Measurements from ENCODE around the gene AQP10. TPM values are rescaled to one million over a fixed set of nuclear protein-coding genes. Genes with fewer than 3 reads are reported as not detected.
A peak's percentile ranks its signal among the peaks of the same experiment; 100 is the strongest.
"Not testable (repeated sequence)": the region's sequence is repeated elsewhere in the genome, so short reads cannot be mapped to it uniquely, and the experiment has no call there.

AQP10 gene
- total and polyA plus RNA-seq, 7 experiments from 2014 or later, result 0.59 TPM; not detected in 6

GRCh38 chr1:154358519-154358918, 37.6 kb downstream of the AQP10 start:
- ATAC-seq (no peak), DNase-seq (no peak)
- Mint-ChIP-seq H3K4me1 (peaks cover 10 to 24% (median 18%) of the 10 kb centered on the region in 7 donors), H3K4me3 (no peak overlapping the region), H3K36me3 (peaks cover 0 to 4% (median 0%) of the 10 kb centered on the region in 5 donors), H3K27ac (no peak overlapping the region), H3K27me3 (peaks cover 0 to 6% (median 0%) of the 10 kb centered on the region in 5 donors), H3K9me3 (peaks cover 0 to 3% (median 0%) of the 10 kb centered on the region in 11 donors)
- no peak overlapping the region for H3K4me3 ChIP-seq (ENCODE audit: low read length)
- H3K4me1 ChIP-seq (ENCODE audit: control insufficient read depth in 2 of 2, insufficient read depth in 2 of 2, low read length in 2 of 2), result peaks cover 4 to 15% of the 10 kb centered on the region in 2 donors
- ChIA-PET CTCF (no interaction called here), POLR2A (no interaction called here)
- H3K27me3 ChIP-seq (ENCODE audit: control insufficient read depth in 2 of 2, insufficient read depth in 2 of 2, low read length in 2 of 2), result no peaks in the 10 kb centered on the region
- H3K36me3 ChIP-seq (ENCODE audit: control insufficient read depth in 2 of 3, insufficient read depth in 3 of 3, low read length in 3 of 3), result no peaks in the 10 kb centered on the region
- H3K27ac ChIP-seq (ENCODE audit: low read depth, low read length), result no peak overlapping the region
- no peaks in the 10 kb centered on the region for H3K9me3 ChIP-seq (ENCODE audit: control insufficient read depth in 2 of 3, low read length in 3 of 3)
- intact Hi-C loops (cut with micrococcal nuclease), result no loop called here

GRCh38 chr1:154360288-154360687, 39.4 kb downstream of the AQP10 start:
- Histone ChIP-seq H3K4me1 (ENCODE audit: control insufficient read depth in 2 of 2, insufficient read depth in 2 of 2, low read length in 2 of 2) (peaks cover 0 to 7% of the 10 kb centered on the region in 2 donors), H3K4me3 (ENCODE audit: low read length) (no peak overlapping the region), H3K36me3 (ENCODE audit: control insufficient read depth in 2 of 3, insufficient read depth in 3 of 3, low read length in 3 of 3) (no peaks in the 10 kb centered on the region), H3K9me3 (ENCODE audit: control insufficient read depth in 2 of 3, low read length in 3 of 3) (no peaks in the 10 kb centered on the region), H3K27me3 (ENCODE audit: control insufficient read depth in 2 of 2, insufficient read depth in 2 of 2, low read length in 2 of 2) (no peaks in the 10 kb centered on the region), H3K27ac (ENCODE audit: low read depth, low read length) (no peak overlapping the region)
- no peak overlapping the region for H3K4me3 Mint-ChIP-seq
- intact Hi-C loops (cut with micrococcal nuclease), result no loop called here
- no peak for DNase-seq
- H3K9me3 Mint-ChIP-seq, result peaks cover 0 to 2% (median 0%) of the 10 kb centered on the region in 11 donors
- peaks cover 0 to 6% (median 0%) of the 10 kb centered on the region in 5 donors for H3K27me3 Mint-ChIP-seq
- H3K36me3 Mint-ChIP-seq, result peaks cover 0 to 3% (median 0%) of the 10 kb centered on the region in 5 donors
- peaks cover 0 to 11% (median 6%) of the 10 kb centered on the region in 7 donors for H3K4me1 Mint-ChIP-seq
- CTCF ChIA-PET, result interaction anchor here (1.7 kb wide), 1 partner anchor 8 kb away, joined by 4 read pairs; no protein-coding TSS in a partner anchor
- no peak for ATAC-seq
- no peak overlapping the region for H3K27ac Mint-ChIP-seq
- POLR2A ChIA-PET, result interaction anchor here (0.5 to 2.0 kb wide), 4 partner anchors 12 to 105 kb away, joined by 3 to 10 read pairs (median 3); no protein-coding TSS in a partner anchor

GRCh38 chr1:154360881-154361280, 40.0 kb downstream of the AQP10 start:
- H3K36me3 Mint-ChIP-seq; H3K27me3 ChIP-seq (ENCODE audit: control insufficient read depth in 2 of 2, insufficient read depth in 2 of 2, low read length in 2 of 2); H3K27ac ChIP-seq (ENCODE audit: low read depth, low read length); H3K9me3 Mint-ChIP-seq; ATAC-seq; H3K4me3 Mint-ChIP-seq; H3K4me1 Mint-ChIP-seq; H3K27me3 Mint-ChIP-seq; H3K36me3 ChIP-seq (ENCODE audit: control insufficient read depth in 2 of 3, insufficient read depth in 3 of 3, low read length in 3 of 3); H3K4me3 ChIP-seq (ENCODE audit: low read length); H3K4me1 ChIP-seq (ENCODE audit: control insufficient read depth in 2 of 2, insufficient read depth in 2 of 2, low read length in 2 of 2); H3K27ac Mint-ChIP-seq; DNase-seq; H3K9me3 ChIP-seq (ENCODE audit: control insufficient read depth in 2 of 3, low read length in 3 of 3); intact Hi-C loops (cut with micrococcal nuclease): not testable (repeated sequence)
- CTCF ChIA-PET, result interaction anchor here (0.7 to 1.7 kb wide), 4 partner anchors 9 to 31 kb away, joined by 3 to 4 read pairs (median 4); no protein-coding TSS in a partner anchor
- POLR2A ChIA-PET, result interaction anchor here (0.7 to 2.0 kb wide), 4 partner anchors 8 to 104 kb away, joined by 3 to 10 read pairs (median 4); no protein-coding TSS in a partner anchor

- ChIA-PET POLR2A (interaction anchor here (0.7 to 2.0 kb wide), 3 partner anchors 9 to 104 kb away, joined by 3 to 10 read pairs (median 4); no protein-coding TSS in a partner anchor), CTCF (interaction anchor here (0.7 to 1.7 kb wide), 5 partner anchors 9 to 103 kb away, joined by 3 to 4 read pairs (median 3); no protein-coding TSS in a partner anchor)
- H3K4me3 Mint-ChIP-seq, result no peak overlapping the region
- no peak overlapping the region for H3K4me3 ChIP-seq (ENCODE audit: low read length)
- H3K27me3 Mint-ChIP-seq, result peaks cover 0 to 10% (median 0%) of the 10 kb centered on the region in 5 donors
- H3K36me3 ChIP-seq (ENCODE audit: control insufficient read depth in 2 of 3, insufficient read depth in 3 of 3, low read length in 3 of 3), result no peaks in the 10 kb centered on the region
- peaks cover 0 to 5% of the 10 kb centered on the region in 2 donors for H3K4me1 ChIP-seq (ENCODE audit: control insufficient read depth in 2 of 2, insufficient read depth in 2 of 2, low read length in 2 of 2)
- intact Hi-C loops (cut with micrococcal nuclease), result no loop called here
- H3K27ac Mint-ChIP-seq, result no peak overlapping the region
- DNase-seq, result no peak
- no peaks in the 10 kb centered on the region for H3K9me3 ChIP-seq (ENCODE audit: control insufficient read depth in 2 of 3, low read length in 3 of 3)
- H3K9me3 Mint-ChIP-seq, result peaks cover 0 to 2% (median 0%) of the 10 kb centered on the region in 11 donors
- no peak for ATAC-seq
- peaks cover 2 to 5% (median 5%) of the 10 kb centered on the region in 7 donors for H3K4me1 Mint-ChIP-seq
- H3K27me3 ChIP-seq (ENCODE audit: control insufficient read depth in 2 of 2, insufficient read depth in 2 of 2, low read length in 2 of 2), result no peaks in the 10 kb centered on the region
- no peak overlapping the region for H3K27ac ChIP-seq (ENCODE audit: low read depth, low read length)
- H3K36me3 Mint-ChIP-seq, result peaks cover 0 to 3% (median 0%) of the 10 kb centered on the region in 5 donors
Measured at GRCh38 chr1:154361357-154361756, 40.5 kb downstream of the AQP10 start.

GRCh38 chr1:154371436-154371835, 50.5 kb downstream of the AQP10 start:
- Histone ChIP-seq H3K36me3 (ENCODE audit: control insufficient read depth in 2 of 3, insufficient read depth in 3 of 3, low read length in 3 of 3) (no peaks in the 10 kb centered on the region), H3K9me3 (ENCODE audit: control insufficient read depth in 2 of 3, low read length in 3 of 3) (no peaks in the 10 kb centered on the region), H3K4me3 (ENCODE audit: low read length) (no peak overlapping the region), H3K27ac (ENCODE audit: low read depth, low read length) (no peak overlapping the region), H3K27me3 (ENCODE audit: control insufficient read depth in 2 of 2, insufficient read depth in 2 of 2, low read length in 2 of 2) (no peaks in the 10 kb centered on the region), H3K4me1 (ENCODE audit: control insufficient read depth in 2 of 2, insufficient read depth in 2 of 2, low read length in 2 of 2) (no peaks in the 10 kb centered on the region)
- ATAC-seq (no peak), DNase-seq (no peak)
- no peaks in the 10 kb centered on the region for H3K9me3 Mint-ChIP-seq
- H3K27me3 Mint-ChIP-seq, result no peaks in the 10 kb centered on the region
- H3K36me3 Mint-ChIP-seq, result no peaks in the 10 kb centered on the region
- ChIA-PET POLR2A (interaction anchor here (0.7 kb wide), 1 partner anchor 11 kb away, joined by 3 read pairs; no protein-coding TSS in a partner anchor), CTCF (interaction anchor here (0.6 to 0.8 kb wide), 2 partner anchors 32 to 37 kb away, joined by 3 to 4 read pairs; no protein-coding TSS in a partner anchor)
- H3K4me1 Mint-ChIP-seq, result peaks cover 0 to 9% (median 1%) of the 10 kb centered on the region in 7 donors
- intact Hi-C loops (cut with micrococcal nuclease), result no loop called here
- H3K4me3 Mint-ChIP-seq, result no peak overlapping the region
- H3K27ac Mint-ChIP-seq, result no peak overlapping the region

- ATAC-seq; H3K36me3 Mint-ChIP-seq; CTCF ChIA-PET; DNase-seq; H3K4me1 ChIP-seq (ENCODE audit: control insufficient read depth in 2 of 2, insufficient read depth in 2 of 2, low read length in 2 of 2); H3K27ac ChIP-seq (ENCODE audit: low read depth, low read length); H3K27me3 Mint-ChIP-seq; H3K9me3 ChIP-seq (ENCODE audit: control insufficient read depth in 2 of 3, low read length in 3 of 3); H3K36me3 ChIP-seq (ENCODE audit: control insufficient read depth in 2 of 3, insufficient read depth in 3 of 3, low read length in 3 of 3); H3K4me3 ChIP-seq (ENCODE audit: low read length); H3K27me3 ChIP-seq (ENCODE audit: control insufficient read depth in 2 of 2, insufficient read depth in 2 of 2, low read length in 2 of 2); H3K4me1 Mint-ChIP-seq; intact Hi-C loops (cut with micrococcal nuclease); H3K9me3 Mint-ChIP-seq: not testable (repeated sequence)
- POLR2A ChIA-PET, result interaction anchor here (1.4 to 1.6 kb wide), 2 partner anchors 13 to 46 kb away, joined by 3 to 4 read pairs; no protein-coding TSS in a partner anchor
- Mint-ChIP-seq H3K4me3 (peak overlapping the region in 1 of 10 donors; percentile 15), H3K27ac (peak overlapping the region in 1 of 9 donors; percentile 67)
Measured at GRCh38 chr1:154373777-154374357, 53.0 kb downstream of the AQP10 start.
